HG03378 (cell line): ENCODE results near the gene SLC18A2.

Experiments
- ATAC-seq: cut with Tn5 transposase; IDR thresholded peaks from one replicate; pipeline ENCODE4 v1.9.1; 2021; ENCODE audit warnings: mild to moderate bottlenecking, moderate library complexity; ENCODE audit not compliant: unreplicated experiment

The SLC18A2 gene

GRCh38 chr10:117306674-117307073, 65.8 kb downstream of the SLC18A2 start:
- no peak for ATAC-seq

GRCh38 chr10:117311261-117311660, 70.3 kb downstream of the SLC18A2 start:
- ATAC-seq: no peak

- no peak for ATAC-seq
Measured at GRCh38 chr10:117312430-117312829, 71.5 kb downstream of the SLC18A2 start.

- no peak for ATAC-seq
Measured at GRCh38 chr10:117313641-117314040, 72.7 kb downstream of the SLC18A2 start.

GRCh38 chr10:117316701-117317100, 75.8 kb downstream of the SLC18A2 start:
- no peak for ATAC-seq

GRCh38 chr10:117318909-117319308, 78.0 kb downstream of the SLC18A2 start:
- ATAC-seq: no peak

GRCh38 chr10:117320050-117320665, 79.2 kb downstream of the SLC18A2 start:
- ATAC-seq: no peak

- no peak for ATAC-seq
Measured at GRCh38 chr10:117322260-117322659, 81.3 kb downstream of the SLC18A2 start.

GRCh38 chr10:117324367-117324766, 83.5 kb downstream of the SLC18A2 start:
- no peak for ATAC-seq

GRCh38 chr10:117327262-117327661, 86.3 kb downstream of the SLC18A2 start:
- no peak for ATAC-seq
